Muscle of leg (tissue), 11 donors: ENCODE results near the gene RNU6-8. TPM values are rescaled to one million over a fixed set of nuclear protein-coding genes. Genes with fewer than 3 reads are reported as not detected.

Experiments
- DNase-seq: peaks from one replicate; pipeline ENCODE4 v3.0.0; 2013
- H3K27ac ChIP-seq: one replicate; pipeline ENCODE4 v1.5.1; 2013; ENCODE audit warnings: mild to moderate bottlenecking, low read length, control low read depth
- H3K27me3 ChIP-seq: one replicate; pipeline ENCODE4 v1.6.1; 2013; ENCODE audit warnings: low read length; ENCODE audit not compliant: control insufficient read depth, insufficient read depth
- H3K36me3 ChIP-seq: one replicate; pipeline ENCODE4 v1.6.1; 2013; ENCODE audit warnings: low read length; ENCODE audit not compliant: control insufficient read depth, insufficient read depth
- H3K4me1 ChIP-seq: one replicate; pipeline ENCODE4 v1.6.1; 2013; ENCODE audit warnings: low read length; ENCODE audit not compliant: control insufficient read depth, insufficient read depth
- H3K4me3 ChIP-seq: one replicate; pipeline ENCODE4 v1.5.1; 2013; ENCODE audit warnings: low read length, control low read depth
- H3K9me3 ChIP-seq: replicated peaks from 2 replicates; pipeline ENCODE4 v1.6.1; 2013; ENCODE audit warnings: low read depth, low read length; ENCODE audit not compliant: control insufficient read depth
- WGBS: methylation state at CpG from one replicate; pipeline ENCODE4 v1.1.5; 2013; ENCODE audit warnings: missing lambda C conversion rate; ENCODE audit not compliant: insufficient coverage; 5-methylcytosine and 5-hydroxymethylcytosine counted together
- polyA plus RNA-seq, 8 donors: library from polyadenylated mRNA; unstranded; fragments of 120-200 nt; gene quantifications; one replicate each; pipeline versions ENCODE4 v1.2.1 to v1.2.3, GENCODE V29; 2013; ENCODE audit warnings: inconsistent platforms in 1 of 8, low replicate concordance in 1 of 8; ENCODE audit not compliant: insufficient read length in 8 of 8, insufficient read depth in 1 of 8
- total RNA-seq: library from RNA; stranded (reverse); fragments of 120-200 nt; gene quantifications from one replicate; pipeline ENCODE4 v1.2.4, GENCODE V29; 2013

The RNU6-8 gene
- total and polyA plus RNA-seq, 9 donors = not detected

GRCh38 chr14:32192712-32193373 lies 10.2 kb downstream of the RNU6-8 start:
- H3K27ac ChIP-seq = no peak overlapping the region
- H3K27me3 ChIP-seq = no peaks in the 10 kb centered on the region
- H3K36me3 ChIP-seq = no peaks in the 10 kb centered on the region
- H3K4me3 ChIP-seq = no peak overlapping the region
- no CpG with 5 or more reads among the region's 2 CpGs for WGBS
- no peaks in the 10 kb centered on the region for H3K9me3 ChIP-seq
- no peak for DNase-seq
- H3K4me1 ChIP-seq = no peaks in the 10 kb centered on the region

DNA sequence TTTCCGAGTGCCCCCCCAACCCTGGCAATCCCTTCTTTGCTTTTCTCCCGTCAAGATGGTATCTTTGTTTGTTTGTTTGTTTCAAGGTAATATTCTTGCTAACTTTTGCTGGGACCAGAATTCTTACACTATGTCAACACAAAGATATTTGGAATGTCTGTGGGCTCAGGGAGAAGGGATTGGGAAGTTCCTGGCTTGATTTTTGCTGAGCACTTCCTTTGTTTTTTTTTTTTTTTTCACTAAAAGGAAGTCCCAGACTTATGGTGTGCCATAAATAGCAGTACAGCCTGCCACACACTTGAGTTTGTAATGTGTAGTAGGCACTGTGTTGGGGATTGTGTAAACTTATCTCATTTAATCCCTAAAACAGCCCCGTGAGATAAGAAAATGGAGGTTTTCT lies 12.4 kb downstream of the RNU6-8 start:
- peak; percentile 44 for DNase-seq
- no peaks in the 10 kb centered on the region for H3K9me3 ChIP-seq
- H3K36me3 ChIP-seq = no peaks in the 10 kb centered on the region
- H3K27me3 ChIP-seq = no peaks in the 10 kb centered on the region
- H3K4me1 ChIP-seq = no peaks in the 10 kb centered on the region
- H3K27ac ChIP-seq = no peak overlapping the region
- WGBS = no CpG with 5 or more reads among the region's 3 CpGs
- no peak overlapping the region for H3K4me3 ChIP-seq

GRCh38 chr14:32189811-32190210 lies 13.3 kb downstream of the RNU6-8 start:
- Histone ChIP-seq H3K9me3 (peaks cover 6% of the 10 kb centered on the region), H3K27me3 (no peaks in the 10 kb centered on the region), H3K4me3 (no peak overlapping the region), H3K36me3 (no peaks in the 10 kb centered on the region), H3K27ac (no peak overlapping the region), H3K4me1 (no peaks in the 10 kb centered on the region)
- no peak for DNase-seq
- WGBS = 83% methylated on average over 1 of the region's 1 CpG

DNA sequence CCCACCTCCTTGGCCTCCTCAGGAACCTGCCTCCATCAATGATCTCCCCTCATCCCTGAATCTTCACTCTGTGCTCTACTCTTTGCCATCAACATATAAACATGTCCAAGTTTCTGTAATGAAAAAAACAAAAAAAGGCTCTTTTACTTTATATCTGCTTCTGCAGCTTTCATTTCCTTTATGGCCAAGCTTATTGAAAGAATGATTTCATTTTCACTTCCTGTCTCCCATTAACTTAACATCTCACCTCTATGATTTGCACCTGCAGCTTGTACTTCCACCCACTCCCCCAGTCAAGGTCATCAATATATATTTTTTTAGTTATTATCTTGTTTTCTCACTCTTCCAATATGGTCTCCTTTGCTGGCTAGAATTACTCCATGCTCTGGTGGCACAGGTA lies 16.8 kb downstream of the RNU6-8 start:
- H3K9me3 ChIP-seq = peaks cover 6% of the 10 kb centered on the region
- no peaks in the 10 kb centered on the region for H3K36me3 ChIP-seq
- H3K27me3 ChIP-seq = no peaks in the 10 kb centered on the region
- H3K4me3 ChIP-seq = no peak overlapping the region
- no peak for DNase-seq
- H3K27ac ChIP-seq = no peak overlapping the region
- no peaks in the 10 kb centered on the region for H3K4me1 ChIP-seq

GRCh38 chr14:32185097-32185496 lies 18.0 kb downstream of the RNU6-8 start:
- no CpG with 5 or more reads among the region's 1 CpG for WGBS
- H3K9me3 ChIP-seq = peaks cover 6% of the 10 kb centered on the region
- H3K27ac ChIP-seq = no peak overlapping the region
- H3K36me3 ChIP-seq = no peaks in the 10 kb centered on the region
- H3K27me3 ChIP-seq = no peaks in the 10 kb centered on the region
- DNase-seq = no peak
- no peaks in the 10 kb centered on the region for H3K4me1 ChIP-seq
- no peak overlapping the region for H3K4me3 ChIP-seq

GRCh38 chr14:32183151-32184058 lies 19.7 kb downstream of the RNU6-8 start:
- DNase-seq = no peak
- Histone ChIP-seq H3K9me3 (peaks cover 8% of the 10 kb centered on the region), H3K4me3 (no peak overlapping the region), H3K27me3 (no peaks in the 10 kb centered on the region), H3K4me1 (no peaks in the 10 kb centered on the region), H3K27ac (no peak overlapping the region), H3K36me3 (no peaks in the 10 kb centered on the region)
- 100% methylated on average over 1 of the region's 2 CpGs for WGBS

DNA sequence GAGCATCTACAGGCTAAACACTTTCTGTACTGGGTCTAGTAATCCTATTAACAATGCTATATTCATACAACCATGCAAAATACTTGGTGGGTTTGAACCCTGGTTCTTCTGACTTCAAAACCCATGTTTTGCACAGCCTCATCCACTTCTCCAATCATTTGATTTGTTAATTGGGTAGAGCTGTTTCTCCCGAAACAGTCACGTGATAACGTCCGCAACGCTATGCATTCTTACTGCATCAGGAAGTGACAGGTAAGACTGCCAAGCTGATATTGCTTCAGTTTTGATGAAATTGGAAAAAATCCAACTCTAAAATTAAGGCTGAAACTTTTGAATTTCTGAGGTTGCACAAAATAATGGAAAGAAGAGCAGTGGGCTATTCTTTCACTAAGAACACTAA lies 31.6 kb downstream of the RNU6-8 start:
- Histone ChIP-seq H3K4me3 (no peak overlapping the region), H3K27ac (no peak overlapping the region), H3K27me3 (no peaks in the 10 kb centered on the region), H3K4me1 (no peaks in the 10 kb centered on the region), H3K36me3 (no peaks in the 10 kb centered on the region), H3K9me3 (no peaks in the 10 kb centered on the region)
- no peak for DNase-seq
- no CpG with 5 or more reads among the region's 5 CpGs for WGBS

- Histone ChIP-seq H3K4me3 (no peak overlapping the region), H3K36me3 (no peaks in the 10 kb centered on the region), H3K27ac (no peak overlapping the region), H3K9me3 (no peaks in the 10 kb centered on the region), H3K27me3 (no peaks in the 10 kb centered on the region), H3K4me1 (no peaks in the 10 kb centered on the region)
- no peak for DNase-seq
- 67% methylated on average over 2 of the region's 3 CpGs for WGBS
Observed at GRCh38 chr14:32169191-32169590, 33.9 kb downstream of the RNU6-8 start.

GRCh38 chr14:32167907-32168306 lies 35.2 kb downstream of the RNU6-8 start:
- Histone ChIP-seq H3K27me3 (no peaks in the 10 kb centered on the region), H3K9me3 (no peaks in the 10 kb centered on the region), H3K36me3 (no peaks in the 10 kb centered on the region), H3K4me1 (no peaks in the 10 kb centered on the region), H3K27ac (no peak overlapping the region), H3K4me3 (no peak overlapping the region)
- 78% methylated on average over 3 of the region's 3 CpGs for WGBS
- no peak for DNase-seq

DNA sequence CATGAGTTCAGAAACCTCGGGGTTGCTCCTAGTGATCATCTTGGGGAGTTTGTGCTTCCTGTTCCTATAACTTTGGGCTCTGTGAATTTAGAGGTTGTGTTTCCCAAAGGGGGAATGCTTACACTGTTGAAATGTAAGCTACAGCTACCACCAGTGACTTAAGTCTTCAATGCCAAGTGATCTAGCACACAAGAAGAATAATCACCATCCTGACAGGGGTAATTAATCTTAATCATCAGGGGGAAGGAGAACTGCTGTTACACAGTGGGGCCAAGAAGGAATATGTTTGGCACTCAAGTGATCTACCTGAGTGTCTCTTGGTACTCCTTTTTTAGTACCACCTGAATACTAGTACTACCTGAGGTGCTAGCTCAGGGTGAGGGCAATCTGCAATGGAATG lies 36.1 kb downstream of the RNU6-8 start:
- Histone ChIP-seq H3K9me3 (no peaks in the 10 kb centered on the region), H3K27ac (no peak overlapping the region), H3K36me3 (no peaks in the 10 kb centered on the region), H3K4me3 (no peak overlapping the region), H3K4me1 (no peaks in the 10 kb centered on the region), H3K27me3 (no peaks in the 10 kb centered on the region)
- WGBS = no CpG with 5 or more reads among the region's 1 CpG
- DNase-seq = no peak
